ENCODE results near the gene HEATR5A. TPM values are rescaled to one million over a fixed set of nuclear protein-coding genes. Genes with fewer than 3 reads are reported as not detected.

The HEATR5A gene
- total and polyA plus RNA-seq, 2 of the 13 experiments (the other 11 are each of a cell fraction or from before 2014, with no cell fraction given) = 36.4 to 105 TPM

DNA sequence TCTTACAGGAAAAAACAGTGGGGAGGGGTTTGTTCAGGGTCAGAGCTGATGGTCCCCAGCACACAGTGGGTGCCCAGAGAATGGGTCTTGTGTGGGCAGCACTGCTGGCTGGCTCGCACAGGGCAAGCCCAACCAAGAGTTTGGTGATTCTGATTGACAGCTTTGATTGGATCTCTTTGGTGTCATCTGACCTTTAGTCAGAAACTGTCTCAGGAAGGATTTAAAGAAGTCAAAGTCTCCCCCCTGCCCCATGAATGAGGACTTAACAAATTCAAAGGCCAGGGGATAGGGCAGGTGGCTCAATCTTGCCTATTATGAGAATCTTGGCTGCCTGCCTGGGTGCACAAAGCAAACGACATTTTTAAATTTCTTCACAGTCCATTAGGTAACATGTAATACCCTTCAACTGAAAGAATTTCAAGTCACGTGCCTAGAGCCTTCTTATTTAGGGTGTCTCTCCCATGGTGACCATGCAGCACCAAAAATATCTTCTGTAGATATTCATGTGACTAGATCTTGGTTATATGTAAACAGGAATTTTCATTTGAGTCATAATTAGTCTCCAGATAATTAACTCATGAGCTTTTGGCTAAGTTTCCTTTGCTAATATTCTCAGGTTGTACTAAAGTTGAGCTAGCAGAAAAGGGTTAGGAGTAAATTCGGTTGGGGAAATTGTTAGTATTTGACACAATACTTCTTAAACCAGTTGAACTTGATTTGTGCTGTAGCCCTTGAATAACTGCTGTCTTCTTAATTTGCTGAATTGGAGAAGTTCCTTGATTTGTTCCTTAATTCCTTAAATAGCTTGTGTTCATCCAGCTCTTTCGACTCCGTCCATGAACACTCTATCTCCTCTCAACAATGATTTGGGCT, 158.3 kb downstream of the HEATR5A start (continued):
- TF ChIP-seq ZBTB33 (CRISPR knock-in tag; IDR thresholded peaks at IDR 0.05) = peak; percentile 43; the same call in 1 of the 2 replicates
- TF ChIP-seq ZNF678 (CRISPR knock-in tag; IDR thresholded peaks at IDR 0.05) = no peak
- TF ChIP-seq ZNF33B (CRISPR knock-in tag; IDR thresholded peaks at IDR 0.05) = peak; percentile 97
- peak; percentile 78 for TF ChIP-seq KDM3A (CRISPR knock-in tag; IDR thresholded peaks at IDR 0.05; ENCODE audit: low read depth)
- TF ChIP-seq ZNF354B (CRISPR knock-in tag; IDR thresholded peaks at IDR 0.05) = peak; percentile 96; the same call in 1 of the 2 replicates
- TF ChIP-seq TOPORS (CRISPR knock-in tag; IDR thresholded peaks at IDR 0.05) = peak; percentile 76; the same call in 1 of the 2 replicates
- TF ChIP-seq ZBTB38 (CRISPR knock-in tag; IDR thresholded peaks at IDR 0.05) = peak; percentile 35; the same call in 1 of the 2 replicates
- TF ChIP-seq MAX (IDR thresholded peaks at IDR 0.05) = no peak
- TF ChIP-seq, protein P1, sequence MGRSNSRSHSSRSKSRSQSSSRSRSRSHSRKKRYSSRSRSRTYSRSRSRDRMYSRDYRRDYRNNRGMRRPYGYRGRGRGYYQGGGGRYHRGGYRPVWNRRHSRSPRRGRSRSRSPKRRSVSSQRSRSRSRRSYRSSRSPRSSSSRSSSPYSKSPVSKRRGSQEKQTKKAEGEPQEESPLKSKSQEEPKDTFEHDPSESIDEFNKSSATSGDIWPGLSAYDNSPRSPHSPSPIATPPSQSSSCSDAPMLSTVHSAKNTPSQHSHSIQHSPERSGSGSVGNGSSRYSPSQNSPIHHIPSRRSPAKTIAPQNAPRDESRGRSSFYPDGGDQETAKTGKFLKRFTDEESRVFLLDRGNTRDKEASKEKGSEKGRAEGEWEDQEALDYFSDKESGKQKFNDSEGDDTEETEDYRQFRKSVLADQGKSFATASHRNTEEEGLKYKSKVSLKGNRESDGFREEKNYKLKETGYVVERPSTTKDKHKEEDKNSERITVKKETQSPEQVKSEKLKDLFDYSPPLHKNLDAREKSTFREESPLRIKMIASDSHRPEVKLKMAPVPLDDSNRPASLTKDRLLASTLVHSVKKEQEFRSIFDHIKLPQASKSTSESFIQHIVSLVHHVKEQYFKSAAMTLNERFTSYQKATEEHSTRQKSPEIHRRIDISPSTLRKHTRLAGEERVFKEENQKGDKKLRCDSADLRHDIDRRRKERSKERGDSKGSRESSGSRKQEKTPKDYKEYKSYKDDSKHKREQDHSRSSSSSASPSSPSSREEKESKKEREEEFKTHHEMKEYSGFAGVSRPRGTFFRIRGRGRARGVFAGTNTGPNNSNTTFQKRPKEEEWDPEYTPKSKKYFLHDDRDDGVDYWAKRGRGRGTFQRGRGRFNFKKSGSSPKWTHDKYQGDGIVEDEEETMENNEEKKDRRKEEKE (IDR thresholded peaks at IDR 0.05) = no peak
- peak; percentile 96 for TF ChIP-seq NCOR1 (IDR thresholded peaks at IDR 0.05; ENCODE audit: borderline replicate concordance, low read length)
- TF ChIP-seq ZNF256 (CRISPR knock-in tag; conservative IDR thresholded peaks at IDR 0.05) = no peak
- TF ChIP-seq ZNF20 (CRISPR knock-in tag; IDR thresholded peaks at IDR 0.05) = no peak
- no peak for TF ChIP-seq MATR3 (CRISPR knock-in tag; IDR thresholded peaks at IDR 0.05)
- no peak for TF ChIP-seq ZNF747 (CRISPR knock-in tag; IDR thresholded peaks at IDR 0.05; ENCODE audit: borderline replicate concordance)
- TF ChIP-seq RFXANK (CRISPR knock-in tag; IDR thresholded peaks at IDR 0.05) = peak; percentile 73; the same call in 1 of the 2 replicates
- TF ChIP-seq, protein P2, sequence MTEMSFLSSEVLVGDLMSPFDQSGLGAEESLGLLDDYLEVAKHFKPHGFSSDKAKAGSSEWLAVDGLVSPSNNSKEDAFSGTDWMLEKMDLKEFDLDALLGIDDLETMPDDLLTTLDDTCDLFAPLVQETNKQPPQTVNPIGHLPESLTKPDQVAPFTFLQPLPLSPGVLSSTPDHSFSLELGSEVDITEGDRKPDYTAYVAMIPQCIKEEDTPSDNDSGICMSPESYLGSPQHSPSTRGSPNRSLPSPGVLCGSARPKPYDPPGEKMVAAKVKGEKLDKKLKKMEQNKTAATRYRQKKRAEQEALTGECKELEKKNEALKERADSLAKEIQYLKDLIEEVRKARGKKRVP (CRISPR knock-in tag; IDR thresholded peaks at IDR 0.05) = no peak
- TF ChIP-seq PITX1 (CRISPR knock-in tag; IDR thresholded peaks at IDR 0.05) = peak; percentile 99
- TF ChIP-seq, protein P3, sequence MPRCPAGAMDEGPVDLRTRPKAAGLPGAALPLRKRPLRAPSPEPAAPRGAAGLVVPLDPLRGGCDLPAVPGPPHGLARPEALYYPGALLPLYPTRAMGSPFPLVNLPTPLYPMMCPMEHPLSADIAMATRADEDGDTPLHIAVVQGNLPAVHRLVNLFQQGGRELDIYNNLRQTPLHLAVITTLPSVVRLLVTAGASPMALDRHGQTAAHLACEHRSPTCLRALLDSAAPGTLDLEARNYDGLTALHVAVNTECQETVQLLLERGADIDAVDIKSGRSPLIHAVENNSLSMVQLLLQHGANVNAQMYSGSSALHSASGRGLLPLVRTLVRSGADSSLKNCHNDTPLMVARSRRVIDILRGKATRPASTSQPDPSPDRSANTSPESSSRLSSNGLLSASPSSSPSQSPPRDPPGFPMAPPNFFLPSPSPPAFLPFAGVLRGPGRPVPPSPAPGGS (CRISPR knock-in tag; IDR thresholded peaks at IDR 0.05) = peak; percentile 90; the same call in 1 of the 2 replicates
- TF ChIP-seq PRMT3 (CRISPR knock-in tag; IDR thresholded peaks at IDR 0.05; ENCODE audit: borderline replicate concordance, low read depth) = no peak
- TF ChIP-seq MYC (CRISPR knock-in tag; IDR thresholded peaks at IDR 0.05; ENCODE audit: borderline replicate concordance) = peak; percentile 56; the same call in 1 of the 2 replicates
- TF ChIP-seq SIN3A (IDR thresholded peaks at IDR 0.05; ENCODE audit: borderline replicate concordance, low read depth, low read length) = no peak
- no peak for TF ChIP-seq ZNF780A (CRISPR knock-in tag; IDR thresholded peaks at IDR 0.05)
- no peak for TF ChIP-seq HDAC1 (CRISPR knock-in tag; IDR thresholded peaks at IDR 0.05)
